Neural cell (in vitro differentiated cells): ENCODE measurements around the gene TOR1AIP1. TPM values are rescaled to one million over a fixed set of nuclear protein-coding genes. Genes with fewer than 3 reads are reported as not detected.

Experiments used
- H2AFZ ChIP-seq: fragments of 200-600, 300-800 bp; sonication (generic), shearing (Covaris generic); 2 replicates; pipeline ENCODE4 v1.6.0; 2014; ENCODE audit warnings: low read depth, mild to moderate bottlenecking, antibody characterized with exemption, low read length, moderate library complexity
- H3F3A ChIP-seq: fragments of 200-600 bp; shearing (Covaris generic); 2 replicates; pipeline ENCODE4 v1.6.1; 2016; ENCODE audit warnings: mild to moderate bottlenecking, moderate library complexity, mixed read lengths, antibody characterized with exemption, low read length; ENCODE audit not compliant: insufficient read depth, poor library complexity, severe bottlenecking
- H3K27ac ChIP-seq: fragments of 200-600, 300-800 bp; sonication (generic), shearing (Covaris generic); 2 replicates; pipeline ENCODE4 v1.5.1; 2014; ENCODE audit warnings: mild to moderate bottlenecking, low read length, moderate library complexity
- H3K27me3 ChIP-seq: fragments of 300-800, 200-600 bp; sonication (generic), shearing (Covaris generic); 2 replicates; pipeline ENCODE4 v1.6.0; 2014; ENCODE audit warnings: mild to moderate bottlenecking, low read depth, low read length, moderate library complexity; ENCODE audit not compliant: insufficient read depth
- H3K36me3 ChIP-seq: fragments of 300-800, 200-600 bp; sonication (generic), shearing (Covaris generic); 2 replicates; pipeline ENCODE4 v1.5.1; 2014; ENCODE audit warnings: mild to moderate bottlenecking, antibody characterized with exemption, low read length, moderate library complexity; ENCODE audit not compliant: insufficient read depth
- H3K4me2 ChIP-seq: fragments of 300-800, 200-600 bp; sonication (generic), shearing (Covaris generic); 2 replicates; pipeline ENCODE4 v1.6.0; 2014; ENCODE audit warnings: mild to moderate bottlenecking, low read length
- H3K4me3 ChIP-seq: fragments of 300-800, 200-600 bp; sonication (generic), shearing (Covaris generic); 2 replicates; pipeline ENCODE4 v1.5.1; 2014; ENCODE audit warnings: mild to moderate bottlenecking, low read length, moderate library complexity
- H3K79me2 ChIP-seq: fragments of 200-600 bp; shearing (Covaris generic); replicated peaks from 2 replicates; pipeline ENCODE4 v1.6.0; 2014; ENCODE audit warnings: mild to moderate bottlenecking, low read length, moderate library complexity; ENCODE audit not compliant: insufficient read depth
- H3K9ac ChIP-seq: fragments of 300-800, 200-600 bp; sonication (generic), shearing (Covaris generic); 2 replicates; pipeline ENCODE4 v1.6.1; 2016; ENCODE audit warnings: mild to moderate bottlenecking, low read length, mixed read lengths
- H3K9me2 ChIP-seq: fragments of 200-600 bp; shearing (Covaris generic); 2 replicates; pipeline ENCODE4 v1.6.1; 2016; ENCODE audit warnings: mild to moderate bottlenecking, low read length, mixed read lengths; ENCODE audit not compliant: insufficient read depth
- H3K9me3 ChIP-seq: fragments of 200-600, 300-800 bp; sonication (generic), shearing (Covaris generic); 2 replicates; pipeline ENCODE4 v1.6.1; 2016; ENCODE audit warnings: mild to moderate bottlenecking, mixed run types, low read length, moderate library complexity, mixed read lengths
- H4K20me1 ChIP-seq: fragments of 200-600 bp; shearing (Covaris generic); 2 replicates; pipeline ENCODE4 v1.6.1; 2016; ENCODE audit warnings: mild to moderate bottlenecking, mixed run types; ENCODE audit not compliant: insufficient read depth
- EP300 ChIP-seq: fragments of 450-650 bp; conservative IDR thresholded peaks from 2 replicates; pipeline ENCODE4 v1.6.1; 2014; ENCODE audit warnings: antibody characterized with exemption, mild to moderate bottlenecking, moderate library complexity; ENCODE audit not compliant: poor library complexity, severe bottlenecking
- EZH2 ChIP-seq: fragments of 200-600, 300-800 bp; shearing (Covaris generic), sonication (generic); IDR thresholded peaks from 2 replicates; pipeline ENCODE4 v1.6.1; 2014; ENCODE audit warnings: antibody characterized with exemption, low read length, borderline replicate concordance, mild to moderate bottlenecking; ENCODE audit not compliant: insufficient read depth, poor library complexity, severe bottlenecking
- MXI1 ChIP-seq: fragments of 450-650 bp; conservative IDR thresholded peaks from 2 replicates; pipeline ENCODE4 v1.6.1; 2014; ENCODE audit warnings: antibody characterized with exemption, mild to moderate bottlenecking; ENCODE audit not compliant: poor library complexity, severe bottlenecking
- POLR2AphosphoS5 ChIP-seq: IDR thresholded peaks from 2 replicates; pipeline ENCODE4 v1.6.1; 2012
- RAD21 ChIP-seq: fragments of 450-650 bp; conservative IDR thresholded peaks from 2 replicates; pipeline ENCODE4 v1.6.1; 2014; ENCODE audit warnings: antibody characterized with exemption, mild to moderate bottlenecking, moderate library complexity
- SMC3 ChIP-seq: fragments of 450-650 bp; conservative IDR thresholded peaks from 2 replicates; pipeline ENCODE4 v1.6.1; 2014; ENCODE audit warnings: antibody characterized with exemption, mild to moderate bottlenecking, moderate library complexity; ENCODE audit not compliant: poor library complexity
- TAF1 ChIP-seq: IDR thresholded peaks from 2 replicates; pipeline ENCODE4 v1.6.1; 2012; ENCODE audit warnings: low read depth
- polyA plus RNA-seq: library from polyadenylated mRNA; depleted of rRNA; stranded (reverse); fragments of >200 nt; gene quantifications from 2 replicates; pipeline ENCODE4 v1.2.3, GENCODE V29; 2014
- TF ChIP-seq, protein P1 (sequence below): fragments of 450-650 bp; IDR thresholded peaks from 2 replicates; pipeline ENCODE4 v1.5.1; 2014; ENCODE audit warnings: antibody characterized with exemption, mild to moderate bottlenecking, moderate library complexity; ENCODE audit not compliant: poor library complexity, severe bottlenecking
- TF ChIP-seq, protein P2 (sequence below): IDR thresholded peaks from 2 replicates; pipeline ENCODE4 v1.6.1; 2012; ENCODE audit warnings: borderline replicate concordance

TOR1AIP1 gene
- polyA plus RNA-seq, 1 donor from 2014 or later: 10.4 TPM

DNA sequence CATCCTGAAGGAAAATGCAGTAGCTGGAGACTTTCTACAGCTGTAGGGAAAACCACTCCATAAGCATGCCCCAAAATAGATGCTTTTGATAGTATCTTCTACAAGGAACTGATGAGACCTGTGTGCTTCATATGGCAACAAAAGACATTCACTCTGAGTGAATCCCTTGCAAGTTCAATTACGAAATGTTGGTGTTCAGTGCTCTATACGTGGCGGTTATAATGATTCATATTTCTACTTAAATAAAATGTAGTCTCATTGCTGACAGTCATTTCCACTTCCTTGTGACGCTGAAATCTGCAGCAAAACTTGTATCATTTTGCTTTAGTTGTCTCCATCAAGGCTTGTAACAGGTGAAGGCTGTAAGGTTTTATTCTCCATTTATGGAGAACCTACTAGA is 25.1 kb upstream of the TOR1AIP1 start:
- Histone ChIP-seq H3K79me2 (peaks cover 3% of the 10 kb centered on the region), H4K20me1 (no peaks in the 10 kb centered on the region), H3K9me3 (no peaks in the 10 kb centered on the region), H2AFZ (no peak overlapping the region), H3K4me2 (no peak overlapping the region), H3K27me3 (no peaks in the 10 kb centered on the region), H3F3A (no peaks in the 10 kb centered on the region), H3K4me3 (no peak overlapping the region), H3K9me2 (no peaks in the 10 kb centered on the region), H3K27ac (no peak overlapping the region), H3K9ac (no peak overlapping the region), H3K36me3 (no peaks in the 10 kb centered on the region)
- no peak for TF ChIP-seq TAF1
- TF ChIP-seq EP300: no peak
- no peak for TF ChIP-seq SMC3
- TF ChIP-seq, protein P1, sequence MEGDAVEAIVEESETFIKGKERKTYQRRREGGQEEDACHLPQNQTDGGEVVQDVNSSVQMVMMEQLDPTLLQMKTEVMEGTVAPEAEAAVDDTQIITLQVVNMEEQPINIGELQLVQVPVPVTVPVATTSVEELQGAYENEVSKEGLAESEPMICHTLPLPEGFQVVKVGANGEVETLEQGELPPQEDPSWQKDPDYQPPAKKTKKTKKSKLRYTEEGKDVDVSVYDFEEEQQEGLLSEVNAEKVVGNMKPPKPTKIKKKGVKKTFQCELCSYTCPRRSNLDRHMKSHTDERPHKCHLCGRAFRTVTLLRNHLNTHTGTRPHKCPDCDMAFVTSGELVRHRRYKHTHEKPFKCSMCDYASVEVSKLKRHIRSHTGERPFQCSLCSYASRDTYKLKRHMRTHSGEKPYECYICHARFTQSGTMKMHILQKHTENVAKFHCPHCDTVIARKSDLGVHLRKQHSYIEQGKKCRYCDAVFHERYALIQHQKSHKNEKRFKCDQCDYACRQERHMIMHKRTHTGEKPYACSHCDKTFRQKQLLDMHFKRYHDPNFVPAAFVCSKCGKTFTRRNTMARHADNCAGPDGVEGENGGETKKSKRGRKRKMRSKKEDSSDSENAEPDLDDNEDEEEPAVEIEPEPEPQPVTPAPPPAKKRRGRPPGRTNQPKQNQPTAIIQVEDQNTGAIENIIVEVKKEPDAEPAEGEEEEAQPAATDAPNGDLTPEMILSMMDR: no peak
- TF ChIP-seq EZH2: no peak
- no peak for TF ChIP-seq RAD21
- TF ChIP-seq, protein P2, sequence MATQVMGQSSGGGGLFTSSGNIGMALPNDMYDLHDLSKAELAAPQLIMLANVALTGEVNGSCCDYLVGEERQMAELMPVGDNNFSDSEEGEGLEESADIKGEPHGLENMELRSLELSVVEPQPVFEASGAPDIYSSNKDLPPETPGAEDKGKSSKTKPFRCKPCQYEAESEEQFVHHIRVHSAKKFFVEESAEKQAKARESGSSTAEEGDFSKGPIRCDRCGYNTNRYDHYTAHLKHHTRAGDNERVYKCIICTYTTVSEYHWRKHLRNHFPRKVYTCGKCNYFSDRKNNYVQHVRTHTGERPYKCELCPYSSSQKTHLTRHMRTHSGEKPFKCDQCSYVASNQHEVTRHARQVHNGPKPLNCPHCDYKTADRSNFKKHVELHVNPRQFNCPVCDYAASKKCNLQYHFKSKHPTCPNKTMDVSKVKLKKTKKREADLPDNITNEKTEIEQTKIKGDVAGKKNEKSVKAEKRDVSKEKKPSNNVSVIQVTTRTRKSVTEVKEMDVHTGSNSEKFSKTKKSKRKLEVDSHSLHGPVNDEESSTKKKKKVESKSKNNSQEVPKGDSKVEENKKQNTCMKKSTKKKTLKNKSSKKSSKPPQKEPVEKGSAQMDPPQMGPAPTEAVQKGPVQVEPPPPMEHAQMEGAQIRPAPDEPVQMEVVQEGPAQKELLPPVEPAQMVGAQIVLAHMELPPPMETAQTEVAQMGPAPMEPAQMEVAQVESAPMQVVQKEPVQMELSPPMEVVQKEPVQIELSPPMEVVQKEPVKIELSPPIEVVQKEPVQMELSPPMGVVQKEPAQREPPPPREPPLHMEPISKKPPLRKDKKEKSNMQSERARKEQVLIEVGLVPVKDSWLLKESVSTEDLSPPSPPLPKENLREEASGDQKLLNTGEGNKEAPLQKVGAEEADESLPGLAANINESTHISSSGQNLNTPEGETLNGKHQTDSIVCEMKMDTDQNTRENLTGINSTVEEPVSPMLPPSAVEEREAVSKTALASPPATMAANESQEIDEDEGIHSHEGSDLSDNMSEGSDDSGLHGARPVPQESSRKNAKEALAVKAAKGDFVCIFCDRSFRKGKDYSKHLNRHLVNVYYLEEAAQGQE: no peak
- no peak for TF ChIP-seq POLR2AphosphoS5
- TF ChIP-seq MXI1: no peak

DNA sequence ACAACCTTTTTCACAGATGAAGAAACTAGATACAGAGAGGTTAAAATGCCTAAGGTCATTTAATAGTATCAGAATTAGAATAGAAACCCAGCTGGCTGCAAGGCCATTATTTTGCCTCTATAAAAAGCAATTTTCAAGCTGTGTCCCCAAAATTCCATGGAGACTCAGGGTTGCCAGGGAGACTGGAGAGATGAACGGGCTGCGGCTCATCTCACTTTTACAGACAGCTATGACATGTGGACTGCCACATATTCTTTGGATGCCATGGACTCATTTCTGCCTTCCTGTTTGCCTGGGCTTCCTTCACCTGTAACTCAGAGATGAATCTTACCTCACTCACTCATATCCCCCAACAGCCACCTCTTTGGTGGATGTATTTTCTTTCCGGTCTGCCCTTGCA is 21.4 kb upstream of the TOR1AIP1 start:
- Histone ChIP-seq H3K27me3 (no peaks in the 10 kb centered on the region), H3K9me3 (no peaks in the 10 kb centered on the region), H3K27ac (peak overlapping the region; percentile 52), H4K20me1 (no peaks in the 10 kb centered on the region), H3K4me3 (peak overlapping the region; percentile 48), H3K9me2 (no peaks in the 10 kb centered on the region), H3K79me2 (peaks cover 3% of the 10 kb centered on the region), H3K36me3 (peaks cover 14% of the 10 kb centered on the region), H3F3A (no peaks in the 10 kb centered on the region), H3K4me2 (peak overlapping the region; percentile 21), H2AFZ (no peak overlapping the region), H3K9ac (peak overlapping the region; percentile 15)
- TF ChIP-seq EZH2 (no peak), EP300 (peak; percentile 71)

DNA sequence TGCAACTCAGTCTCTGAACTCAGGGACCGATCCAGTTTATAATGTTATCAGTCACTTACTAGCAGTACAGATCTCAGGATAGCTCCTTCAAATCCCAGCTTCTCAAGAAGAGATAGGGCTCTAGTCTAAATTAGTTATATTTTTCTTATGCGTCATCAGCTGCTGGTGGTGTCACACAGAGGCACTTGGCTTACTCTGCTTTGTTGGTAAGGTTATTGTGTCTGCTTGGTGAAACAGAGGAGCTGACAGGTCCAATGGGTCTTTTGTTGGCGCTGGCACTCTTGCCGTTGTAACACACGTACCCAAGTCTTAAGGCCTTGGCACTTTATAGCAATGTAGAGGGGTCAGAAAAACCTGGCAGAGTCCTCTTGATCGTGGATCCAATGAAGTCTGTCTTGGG is 16.7 kb upstream of the TOR1AIP1 start:
- Histone ChIP-seq H4K20me1 (no peaks in the 10 kb centered on the region), H3K27me3 (no peaks in the 10 kb centered on the region), H3K79me2 (peaks cover 18% of the 10 kb centered on the region), H3K9me2 (no peaks in the 10 kb centered on the region), H3K27ac (no peak overlapping the region), H3K9me3 (no peaks in the 10 kb centered on the region), H3K9ac (no peak overlapping the region), H3K4me2 (no peak overlapping the region), H2AFZ (no peak overlapping the region), H3K4me3 (no peak overlapping the region), H3K36me3 (peaks cover 14% of the 10 kb centered on the region), H3F3A (no peaks in the 10 kb centered on the region)
- TF ChIP-seq, protein P1: no peak
- TF ChIP-seq SMC3 (no peak), TAF1 (no peak), POLR2AphosphoS5 (no peak), MXI1 (no peak), EP300 (no peak), EZH2 (no peak), RAD21 (no peak)
- TF ChIP-seq, protein P2: no peak
